ENCODE measurements around the gene PI4KA. TPM values are rescaled to one million over a fixed set of nuclear protein-coding genes. Genes with fewer than 3 reads are reported as not detected.

PI4KA gene
- total RNA-seq, 2 experiments from 2014 or later: 46.9 to 95.7 TPM

DNA sequence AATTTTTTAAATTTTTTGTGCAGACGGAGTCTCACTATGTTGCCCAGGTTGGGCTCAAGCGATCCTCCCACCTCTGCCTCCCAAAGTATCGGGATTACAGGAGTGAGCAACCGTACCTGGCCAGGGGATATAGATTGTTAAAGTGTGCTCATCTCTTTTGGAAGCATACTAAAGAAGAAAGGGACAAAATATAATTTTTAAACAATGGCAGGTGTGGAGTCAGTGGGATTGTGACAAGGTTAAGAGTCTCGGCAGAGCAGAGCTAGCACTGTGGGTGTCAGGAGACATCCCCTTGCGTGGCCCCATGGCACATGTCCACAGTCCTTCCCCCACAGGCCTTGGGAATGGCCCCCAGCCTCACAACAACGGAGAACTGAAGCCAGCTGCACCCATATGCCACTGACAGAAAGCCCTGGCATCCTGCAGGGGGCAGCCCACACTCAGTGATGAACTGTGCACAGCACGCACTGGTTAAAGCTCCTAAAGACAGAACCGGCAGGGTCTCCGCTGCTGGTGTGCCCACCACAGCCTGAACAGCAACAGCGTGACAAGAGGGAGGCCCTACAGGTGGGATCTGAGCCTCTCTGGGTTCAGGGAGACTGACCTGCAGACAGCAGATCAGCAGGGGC, 54.8 kb downstream of the PI4KA start:
- DNase-seq (ENCODE audit: low spot score): peak; percentile 39
- POLR2A ChIA-PET: no interaction called here
- CTCF ChIA-PET (ENCODE audit: unreplicated experiment): no interaction called here
- intact Hi-C loops (cut with micrococcal nuclease; ENCODE audit: unreplicated experiment): no loop called here
- H2AFZ ChIP-seq (ENCODE audit: low read length): no peak overlapping the region
- no peak overlapping the region for H3K27ac ChIP-seq (ENCODE audit: low read depth, low read length, poor library complexity, severe bottlenecking)
- no peaks in the 10 kb centered on the region for H4K20me1 ChIP-seq (ENCODE audit: insufficient read depth, low read length)
- no peaks in the 10 kb centered on the region for H3K79me2 ChIP-seq (ENCODE audit: insufficient read depth, low read depth, low read length)
- no peaks in the 10 kb centered on the region for H3K4me1 ChIP-seq (ENCODE audit: insufficient read depth, low read length, poor library complexity, severe bottlenecking)
- no peak overlapping the region for H3K4me3 ChIP-seq (ENCODE audit: low read depth, low read length, poor library complexity, severe bottlenecking)
- peaks cover 85% of the 10 kb centered on the region for H3K36me3 ChIP-seq (ENCODE audit: insufficient read depth, low read length)
- no peak overlapping the region for H3K4me2 ChIP-seq (ENCODE audit: low read length)
- H3K9me2 ChIP-seq (ENCODE audit: insufficient read depth, low read length): no peaks in the 10 kb centered on the region
- no TSS peak for BruUV-seq (replicated peaks)
- TF ChIP-seq EZH2phosphoT487 (IDR thresholded peaks at IDR 0.05; ENCODE audit: borderline replicate concordance, low read depth, low read length): no peak
- TF ChIP-seq, protein P1, sequence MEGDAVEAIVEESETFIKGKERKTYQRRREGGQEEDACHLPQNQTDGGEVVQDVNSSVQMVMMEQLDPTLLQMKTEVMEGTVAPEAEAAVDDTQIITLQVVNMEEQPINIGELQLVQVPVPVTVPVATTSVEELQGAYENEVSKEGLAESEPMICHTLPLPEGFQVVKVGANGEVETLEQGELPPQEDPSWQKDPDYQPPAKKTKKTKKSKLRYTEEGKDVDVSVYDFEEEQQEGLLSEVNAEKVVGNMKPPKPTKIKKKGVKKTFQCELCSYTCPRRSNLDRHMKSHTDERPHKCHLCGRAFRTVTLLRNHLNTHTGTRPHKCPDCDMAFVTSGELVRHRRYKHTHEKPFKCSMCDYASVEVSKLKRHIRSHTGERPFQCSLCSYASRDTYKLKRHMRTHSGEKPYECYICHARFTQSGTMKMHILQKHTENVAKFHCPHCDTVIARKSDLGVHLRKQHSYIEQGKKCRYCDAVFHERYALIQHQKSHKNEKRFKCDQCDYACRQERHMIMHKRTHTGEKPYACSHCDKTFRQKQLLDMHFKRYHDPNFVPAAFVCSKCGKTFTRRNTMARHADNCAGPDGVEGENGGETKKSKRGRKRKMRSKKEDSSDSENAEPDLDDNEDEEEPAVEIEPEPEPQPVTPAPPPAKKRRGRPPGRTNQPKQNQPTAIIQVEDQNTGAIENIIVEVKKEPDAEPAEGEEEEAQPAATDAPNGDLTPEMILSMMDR (conservative IDR thresholded peaks at IDR 0.05; ENCODE audit: low read length): peak; percentile 76
- H3K9me3 ChIP-seq (ENCODE audit: low read length): no peaks in the 10 kb centered on the region

DNA sequence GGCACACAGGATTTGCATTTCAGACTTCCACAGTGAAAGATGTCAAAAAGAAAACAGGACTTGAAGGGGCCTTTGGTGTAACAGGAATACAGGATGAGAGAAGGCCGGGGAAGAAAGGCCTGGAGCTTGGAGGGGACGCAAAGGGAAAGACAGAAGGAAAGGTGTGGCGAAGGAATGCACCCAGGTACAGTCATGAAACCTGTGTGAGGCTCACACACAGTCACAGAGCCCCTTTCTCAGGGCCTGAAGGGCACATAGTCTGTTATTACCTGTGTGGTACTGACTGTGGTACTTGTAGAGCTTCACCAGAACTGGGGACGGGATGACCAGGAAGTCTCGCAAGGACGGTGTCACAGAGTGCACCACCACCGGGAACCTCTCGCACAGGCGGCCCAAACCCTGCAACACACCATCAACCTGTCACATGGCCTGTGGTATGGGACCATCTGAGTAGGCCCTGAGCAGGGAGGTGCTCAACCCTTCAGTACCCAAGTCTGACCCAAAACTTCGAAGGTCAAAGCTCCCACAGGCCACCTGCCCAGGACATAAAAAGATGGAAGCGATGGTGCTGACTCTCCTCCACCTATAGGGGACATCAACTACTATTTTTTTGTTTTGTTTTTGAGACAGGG, 55.6 kb downstream of the PI4KA start:
- TF ChIP-seq, protein P1 (conservative IDR thresholded peaks at IDR 0.05; ENCODE audit: low read length): no peak
- no peak for TF ChIP-seq EZH2phosphoT487 (IDR thresholded peaks at IDR 0.05; ENCODE audit: borderline replicate concordance, low read depth, low read length)
- BruUV-seq (replicated peaks): no TSS peak
- intact Hi-C loops (cut with micrococcal nuclease; ENCODE audit: unreplicated experiment): no loop called here
- Histone ChIP-seq H3K9me3 (ENCODE audit: low read length) (no peaks in the 10 kb centered on the region), H3K9me2 (ENCODE audit: insufficient read depth, low read length) (no peaks in the 10 kb centered on the region), H3K27ac (ENCODE audit: low read depth, low read length, poor library complexity, severe bottlenecking) (no peak overlapping the region), H3K79me2 (ENCODE audit: insufficient read depth, low read depth, low read length) (no peaks in the 10 kb centered on the region), H3K36me3 (ENCODE audit: insufficient read depth, low read length) (peaks cover 89% of the 10 kb centered on the region), H3K4me3 (ENCODE audit: low read depth, low read length, poor library complexity, severe bottlenecking) (no peak overlapping the region), H4K20me1 (ENCODE audit: insufficient read depth, low read length) (no peaks in the 10 kb centered on the region), H2AFZ (ENCODE audit: low read length) (no peak overlapping the region), H3K4me2 (ENCODE audit: low read length) (no peak overlapping the region), H3K4me1 (ENCODE audit: insufficient read depth, low read length, poor library complexity, severe bottlenecking) (no peaks in the 10 kb centered on the region)
- ChIA-PET CTCF (ENCODE audit: unreplicated experiment) (no interaction called here), POLR2A (no interaction called here)
- no peak for DNase-seq (ENCODE audit: low spot score)

DNA sequence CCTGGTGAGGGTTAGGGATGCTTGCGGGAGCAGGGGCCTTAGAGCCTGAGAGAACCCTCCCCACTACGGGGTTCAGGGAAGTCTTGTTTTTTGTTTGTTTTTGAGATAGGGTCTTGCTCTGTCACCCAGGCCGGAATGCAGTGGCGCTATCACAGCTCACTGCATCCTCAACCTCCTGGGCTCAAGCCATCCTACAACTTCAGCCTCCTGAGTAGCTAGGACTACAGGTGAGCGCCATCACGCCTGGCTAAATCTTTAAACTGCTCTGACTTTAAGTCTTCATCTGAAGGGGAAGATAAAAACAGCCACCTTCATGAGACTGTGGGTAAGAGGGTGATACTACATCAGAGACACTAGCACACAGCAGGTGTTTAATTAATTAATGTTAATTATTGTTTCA, 56.2 kb downstream of the PI4KA start:
- intact Hi-C loops (cut with micrococcal nuclease; ENCODE audit: unreplicated experiment): no loop called here
- Histone ChIP-seq H3K9me2 (ENCODE audit: insufficient read depth, low read length) (no peaks in the 10 kb centered on the region), H3K9me3 (ENCODE audit: low read length) (no peaks in the 10 kb centered on the region), H3K4me2 (ENCODE audit: low read length) (no peak overlapping the region), H4K20me1 (ENCODE audit: insufficient read depth, low read length) (no peaks in the 10 kb centered on the region), H3K79me2 (ENCODE audit: insufficient read depth, low read depth, low read length) (no peaks in the 10 kb centered on the region), H3K4me1 (ENCODE audit: insufficient read depth, low read length, poor library complexity, severe bottlenecking) (no peaks in the 10 kb centered on the region), H2AFZ (ENCODE audit: low read length) (no peak overlapping the region), H3K36me3 (ENCODE audit: insufficient read depth, low read length) (peaks cover 91% of the 10 kb centered on the region), H3K4me3 (ENCODE audit: low read depth, low read length, poor library complexity, severe bottlenecking) (no peak overlapping the region), H3K27ac (ENCODE audit: low read depth, low read length, poor library complexity, severe bottlenecking) (no peak overlapping the region)
- no peak for DNase-seq (ENCODE audit: low spot score)
- POLR2A ChIA-PET: interaction anchor here (1.0 kb wide), 1 partner anchor 40 kb away, joined by 3 read pairs; no protein-coding TSS in a partner anchor
- CTCF ChIA-PET (ENCODE audit: unreplicated experiment): no interaction called here
- BruUV-seq (replicated peaks): no TSS peak
- TF ChIP-seq, protein P1 (conservative IDR thresholded peaks at IDR 0.05; ENCODE audit: low read length): no peak
- TF ChIP-seq EZH2phosphoT487 (IDR thresholded peaks at IDR 0.05; ENCODE audit: borderline replicate concordance, low read depth, low read length): no peak

All from OCI-LY7 (cell line).